Spleen (tissue), 7 donors: ENCODE data around the gene TMEM255B.

Experiments
- CTCF ChIP-seq, 11 experiments: fragments of 200-600 bp in 7 of 11; fragments of 450-650 bp in 4 of 11; sonication (generic) in 4 of 11; IDR thresholded peaks in 8 of 11; conservative IDR thresholded peaks in 3 of 11; 1 replicate in 7 of 11; 2 replicates in 4 of 11; pipeline versions ENCODE4 v1.4.0 to v1.8.0; 2016 to 2021; ENCODE audit warnings: antibody characterized with exemption in 11 of 11, inconsistent platforms in 4 of 11, mild to moderate bottlenecking in 1 of 11
- POLR2A ChIP-seq, 3 donors: fragments of 450-650 bp; IDR thresholded peaks; one replicate each; pipeline ENCODE4 v1.5.1; 2017; ENCODE audit warnings: antibody characterized with exemption in 3 of 3, mild to moderate bottlenecking in 1 of 3
- POLR2AphosphoS5 ChIP-seq, 3 donors: sonication (generic); formaldehyde crosslinking; IDR thresholded peaks; one replicate each; pipeline ENCODE4 v1.5.1; 2017; ENCODE audit warnings: antibody characterized with exemption in 3 of 3
- donor health status: DM: no; HTN: no; CAD: no; lungs with moderate emphysema.
- donor health status: DM: no; HTN: no; CAD: no.
- donor health status: DM: no; HTN: no; CAD: no.

GRCh38 chr13:113804017-113804702 is 45.1 kb downstream of the TMEM255B start:
- TF ChIP-seq CTCF (IDR thresholded peaks at IDR 0.05 in 8 of 11, conservative IDR thresholded peaks at IDR 0.05 in 3 of 11): no peak
- TF ChIP-seq POLR2AphosphoS5 (IDR thresholded peaks at IDR 0.05): no peak
- TF ChIP-seq POLR2A (IDR thresholded peaks at IDR 0.05): no peak
